ENCODE results near the gene LIX1L. TPM values are rescaled to one million over a fixed set of nuclear protein-coding genes. Genes with fewer than 3 reads are reported as not detected.

Gene LIX1L
- total RNA-seq, 4 donors from 2014 or later: 3.7 to 10.7 (median 4.5) TPM

GRCh38 chr1:145993618-145994390 lies 36.0 kb upstream of the LIX1L start:
- TF ChIP-seq POLR2A (IDR thresholded peaks at IDR 0.05) (peak in 1 of 2 donors; percentile 22), CTCF (IDR thresholded peaks at IDR 0.05) (peak in 2 of 6 experiments; percentile 3 to 9)
- H3K36me3 ChIP-seq: peaks cover 4 to 34% (median 5%) of the 10 kb centered on the region in 3 donors
- peaks cover 0 to 30% (median 4%) of the 10 kb centered on the region in 4 donors for H3K4me1 ChIP-seq

GRCh38 chr1:145992958-145993617 lies 35.3 kb upstream of the LIX1L start:
- Histone ChIP-seq H3K27me3 (no peaks in the 10 kb centered on the region), H3K4me3 (peak overlapping the region; percentile 66 to 83 (median 72)), H3K36me3 (peaks cover 4 to 34% (median 5%) of the 10 kb centered on the region in 3 donors), H3K9me3 (no peaks in the 10 kb centered on the region), H3K4me1 (peaks cover 0 to 23% (median under 1%) of the 10 kb centered on the region in 4 donors), H3K27ac (peak overlapping the region; percentile 94 to 99 (median 98))
- DNase-seq: no peak
- TF ChIP-seq POLR2A (IDR thresholded peaks at IDR 0.05) (no peak), CTCF (IDR thresholded peaks at IDR 0.05) (no peak)

More at GRCh38 chr1:145993618-145994390, 36.0 kb upstream of the LIX1L start:
- Histone ChIP-seq H3K27me3 (no peaks in the 10 kb centered on the region), H3K27ac (peak overlapping the region; percentile 94 to 99 (median 98)), H3K9me3 (no peaks in the 10 kb centered on the region), H3K4me3 (peak overlapping the region; percentile 66 to 83 (median 72))
- DNase-seq: peak in 1 of 3 donors; percentile 26

GRCh38 chr1:145992502-145992936 lies 34.7 kb upstream of the LIX1L start:
- DNase-seq: peak in 2 of 3 donors; percentile 17 to 44
- peak overlapping the region; percentile 66 to 83 (median 72) for H3K4me3 ChIP-seq
- peaks cover 4 to 34% (median 5%) of the 10 kb centered on the region in 3 donors for H3K36me3 ChIP-seq
- peak overlapping the region; percentile 94 to 99 (median 98) for H3K27ac ChIP-seq
- H3K9me3 ChIP-seq: no peaks in the 10 kb centered on the region
- TF ChIP-seq POLR2A (IDR thresholded peaks at IDR 0.05): peak; percentile 5 to 62
- no peak for TF ChIP-seq CTCF (IDR thresholded peaks at IDR 0.05)
- H3K27me3 ChIP-seq: no peaks in the 10 kb centered on the region
- peaks cover 0 to 19% (median 0%) of the 10 kb centered on the region in 4 donors for H3K4me1 ChIP-seq

GRCh38 chr1:145991735-145992412 lies 34.1 kb upstream of the LIX1L start:
- H3K4me3 ChIP-seq: peak overlapping the region; percentile 66 to 83 (median 72)
- H3K9me3 ChIP-seq: no peaks in the 10 kb centered on the region
- TF ChIP-seq CTCF (IDR thresholded peaks at IDR 0.05) (no peak), POLR2A (IDR thresholded peaks at IDR 0.05) (peak; percentile 33 to 54)
- peaks cover 0 to 19% (median 0%) of the 10 kb centered on the region in 4 donors for H3K4me1 ChIP-seq
- no peaks in the 10 kb centered on the region for H3K27me3 ChIP-seq
- peak overlapping the region; percentile 94 to 99 (median 98) for H3K27ac ChIP-seq
- H3K36me3 ChIP-seq: peaks cover 4 to 34% (median 5%) of the 10 kb centered on the region in 3 donors
- DNase-seq: peak in 2 of 3 donors; percentile 60 to 73

- Histone ChIP-seq H3K27ac (peak overlapping the region; percentile 1 to 99 (median 96)), H3K4me3 (no peak overlapping the region), H3K27me3 (no peaks in the 10 kb centered on the region), H3K36me3 (peaks cover 4 to 30% (median 5%) of the 10 kb centered on the region in 3 donors), H3K4me1 (peaks cover 0 to 30% (median 4%) of the 10 kb centered on the region in 4 donors), H3K9me3 (no peaks in the 10 kb centered on the region)
- DNase-seq: peak in 2 of 3 donors; percentile 69 to 79
- TF ChIP-seq CTCF (IDR thresholded peaks at IDR 0.05): peak in 2 of 6 experiments; percentile 7 to 17
- TF ChIP-seq POLR2A (IDR thresholded peaks at IDR 0.05): peak; percentile 14 to 27
These were observed 32.5 kb upstream of the LIX1L start for GRCh38 chr1:145990249-145990855.

Data from Peyer's patch (tissue), 4 donors.